GM10248 (cell line): ENCODE results near the gene GHR.

ENCODE experiments used
- CTCF ChIA-PET: fragments of 300-600 bp; sonication (Branson Sonifier 250); formaldehyde crosslinking; extraction: SDS; loops from one replicate; lab custom pipeline; 2021; ENCODE audit warnings: antibody characterized with exemption; lab: Yijun Ruan, JAX
- POLR2A ChIA-PET: fragments of 350-650 bp; sonication (Branson Sonifier 250); formaldehyde crosslinking; extraction: SDS; loops from one replicate; lab custom pipeline; 2020; ENCODE audit warnings: antibody characterized with exemption; lab: Yijun Ruan, JAX
- DNase-seq: peaks from one replicate; pipeline ENCODE4 v3.0.0; 2012; ENCODE audit errors: extremely low spot score
- CTCF ChIP-seq: IDR thresholded peaks from 2 replicates; pipeline ENCODE4 v1.5.1; 2012; ENCODE audit warnings: mild to moderate bottlenecking, low read depth; ENCODE audit errors: extremely low read depth, missing control alignments, control extremely low read depth

The GHR gene

DNA sequence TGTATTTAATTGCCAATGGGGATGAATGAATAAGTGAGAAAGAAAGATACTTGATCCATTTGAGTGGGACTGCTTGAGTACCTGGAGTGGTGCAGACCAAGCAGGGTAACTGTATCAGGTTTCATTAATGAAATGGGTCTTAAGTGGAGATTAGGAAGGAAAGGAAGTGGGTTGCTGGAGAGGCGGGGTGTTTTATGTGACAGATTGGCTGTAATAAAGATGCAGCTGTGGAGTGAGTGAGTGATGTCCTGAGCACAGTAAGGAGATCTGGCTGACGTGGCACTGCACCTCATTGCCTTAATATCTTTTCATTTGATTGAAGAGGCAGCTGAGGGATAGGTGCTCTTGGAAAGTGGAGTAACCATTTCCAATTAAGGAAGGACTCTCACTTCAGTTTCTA lies 172.4 kb downstream of the GHR start:
- DNase-seq, result no peak
- no peak for TF ChIP-seq CTCF
- POLR2A ChIA-PET, result no interaction called here
- CTCF ChIA-PET, result interaction anchor here (1.1 to 2.1 kb wide), 3 partner anchors 11 to 13 kb away, joined by 3 to 12 read pairs (median 6); no protein-coding TSS in a partner anchor

DNA sequence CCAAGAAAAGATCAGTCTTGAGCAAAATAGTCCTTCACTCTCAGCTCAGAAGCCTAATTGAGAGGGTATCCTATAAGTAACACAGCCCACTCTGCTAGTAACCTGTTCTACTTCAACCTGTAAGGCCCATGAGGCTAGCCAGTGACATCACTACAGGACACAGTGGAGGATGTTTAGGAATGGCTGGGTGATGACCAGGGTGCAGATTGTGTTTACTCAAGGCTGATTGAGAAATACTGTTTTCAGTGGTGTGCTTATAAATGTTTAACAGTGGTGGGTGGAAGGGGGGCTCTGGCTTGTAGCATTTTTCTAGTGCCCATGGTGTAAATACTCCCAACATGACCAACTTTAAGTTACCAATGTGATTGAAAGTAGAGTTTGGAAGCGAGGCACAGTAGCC lies 173.6 kb downstream of the GHR start:
- no peak for TF ChIP-seq CTCF
- ChIA-PET POLR2A (no interaction called here), CTCF (interaction anchor here (0.8 kb wide), 1 partner anchor 14 kb away, joined by 3 read pairs; no protein-coding TSS in a partner anchor)
- no peak for DNase-seq

DNA sequence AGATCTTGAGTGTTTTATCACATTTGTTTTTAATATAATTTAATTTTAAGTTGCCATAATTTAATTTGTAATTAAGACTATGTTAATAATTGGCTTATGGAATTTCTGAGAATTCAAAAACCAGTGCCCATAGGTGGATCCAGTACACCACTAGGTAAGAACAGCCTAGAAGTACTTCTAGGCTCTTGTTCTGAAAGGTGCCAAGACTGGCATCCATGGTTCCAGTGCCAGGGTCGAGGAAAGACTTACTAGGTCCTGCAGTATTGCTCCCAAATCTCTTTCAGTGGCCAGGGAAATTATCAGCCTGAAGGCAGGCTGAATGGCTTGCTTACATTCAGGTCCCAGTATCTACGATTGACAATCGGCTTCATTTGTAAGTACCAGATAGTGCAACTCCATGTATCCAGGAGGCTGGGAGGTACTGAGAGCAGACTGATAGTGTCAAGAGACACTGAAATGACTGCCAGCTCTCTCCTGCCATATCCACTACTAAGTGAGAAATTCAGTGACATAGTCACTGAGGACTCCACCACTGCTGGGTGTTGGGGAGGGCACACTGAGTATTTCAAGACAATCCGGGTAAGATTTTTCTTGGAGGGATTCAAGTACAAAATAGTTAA lies 174.2 kb downstream of the GHR start:
- ChIA-PET CTCF (no interaction called here), POLR2A (no interaction called here)
- DNase-seq, result no peak
- TF ChIP-seq CTCF, result no peak

GRCh38 chr5:42598311-42598710 lies 175.1 kb downstream of the GHR start:
- DNase-seq, result no peak
- ChIA-PET POLR2A (no interaction called here), CTCF (interaction anchor here (1.2 to 2.6 kb wide), 2 partner anchors 14 to 15 kb away, joined by 3 to 26 read pairs; no protein-coding TSS in a partner anchor)
- TF ChIP-seq CTCF, result no peak

- ChIA-PET POLR2A (interaction anchor here (0.6 kb wide), 1 partner anchor 291 kb away, joined by 5 read pairs; no protein-coding TSS in a partner anchor), CTCF (interaction anchor here (1.0 to 2.6 kb wide), 3 partner anchors 7 to 15 kb away, joined by 3 to 26 read pairs (median 5); no protein-coding TSS in a partner anchor)
- DNase-seq, result no peak
- TF ChIP-seq CTCF, result no peak
Observed at GRCh38 chr5:42599106-42599505, 175.9 kb downstream of the GHR start.

DNA sequence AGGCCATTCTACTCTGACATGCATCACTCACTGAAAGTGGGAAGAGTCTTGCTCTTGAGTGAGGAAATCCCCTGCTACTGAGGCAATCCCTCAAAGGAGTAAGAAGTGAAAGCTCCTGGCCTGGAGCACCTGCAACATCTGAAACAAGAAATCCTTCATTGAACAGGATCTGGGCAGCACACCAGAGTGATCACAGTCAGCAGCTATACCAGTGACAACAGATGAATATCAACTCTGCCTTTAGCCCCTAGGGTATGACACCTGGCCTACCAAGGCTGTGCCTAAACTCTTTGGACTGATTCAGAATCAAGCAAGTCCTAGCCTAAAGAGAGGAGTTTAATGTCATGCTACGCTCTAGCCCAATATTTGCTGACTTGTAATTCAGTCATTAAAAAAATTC lies 177.2 kb downstream of the GHR start:
- POLR2A ChIA-PET, result no interaction called here
- CTCF ChIA-PET, result interaction anchor here (1.0 to 2.6 kb wide), 3 partner anchors 12 to 167 kb away, joined by 3 to 26 read pairs (median 3); no protein-coding TSS in a partner anchor
- no peak for DNase-seq
- no peak for TF ChIP-seq CTCF
